ENCODE measurements around the gene TGFBR3. TPM values are rescaled to one million over a fixed set of nuclear protein-coding genes. Genes with fewer than 3 reads are reported as not detected.

TGFBR3 gene
- total RNA-seq, 1 experiment from 2014 or later = 3.1 TPM

DNA sequence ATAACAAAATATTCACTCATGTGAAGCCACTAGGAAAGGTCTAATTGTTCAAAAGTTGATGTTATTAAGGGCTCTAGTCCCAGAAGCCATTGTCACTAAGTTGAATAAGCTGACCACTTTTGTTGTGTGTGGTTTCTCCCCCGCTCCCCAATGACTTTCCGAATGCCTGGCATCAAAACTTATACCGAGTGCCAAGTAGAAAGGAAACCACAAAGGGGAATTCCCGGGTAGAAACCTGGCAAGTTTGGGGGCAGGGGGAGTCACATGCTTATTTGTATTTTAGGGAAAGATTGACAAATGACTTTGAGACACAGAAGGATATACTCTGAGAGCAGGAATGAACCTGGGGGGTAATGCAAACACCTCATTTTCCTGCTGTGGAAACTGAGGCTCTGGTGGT lies 154.1 kb downstream of the TGFBR3 start:
- Histone ChIP-seq H3K27ac (ENCODE audit: low read depth, low read length, poor library complexity, severe bottlenecking) (no peak overlapping the region), H3K36me3 (ENCODE audit: insufficient read depth, low read length, poor library complexity, severe bottlenecking) (no peaks in the 10 kb centered on the region), H3K4me1 (ENCODE audit: insufficient read depth, low read length, poor library complexity, severe bottlenecking) (peaks cover 6% of the 10 kb centered on the region), H3K27me3 (replicated peaks; ENCODE audit: insufficient read depth, low read depth, low read length, poor library complexity) (no peaks in the 10 kb centered on the region), H3K4me3 (ENCODE audit: low read depth, low read length, poor library complexity, severe bottlenecking) (no peak overlapping the region), H3K9me3 (ENCODE audit: low read depth, low read length, poor library complexity, severe bottlenecking) (no peaks in the 10 kb centered on the region)
- BruUV-seq (replicated peaks) = no TSS peak
- POLR2A ChIA-PET (ENCODE audit: low non-redundant PET) = no interaction called here
- DNase-seq (ENCODE audit: low spot score) = no peak
- intact Hi-C loops (cut with micrococcal nuclease; ENCODE audit: unreplicated experiment) = no loop called here
- TF ChIP-seq, protein P1, sequence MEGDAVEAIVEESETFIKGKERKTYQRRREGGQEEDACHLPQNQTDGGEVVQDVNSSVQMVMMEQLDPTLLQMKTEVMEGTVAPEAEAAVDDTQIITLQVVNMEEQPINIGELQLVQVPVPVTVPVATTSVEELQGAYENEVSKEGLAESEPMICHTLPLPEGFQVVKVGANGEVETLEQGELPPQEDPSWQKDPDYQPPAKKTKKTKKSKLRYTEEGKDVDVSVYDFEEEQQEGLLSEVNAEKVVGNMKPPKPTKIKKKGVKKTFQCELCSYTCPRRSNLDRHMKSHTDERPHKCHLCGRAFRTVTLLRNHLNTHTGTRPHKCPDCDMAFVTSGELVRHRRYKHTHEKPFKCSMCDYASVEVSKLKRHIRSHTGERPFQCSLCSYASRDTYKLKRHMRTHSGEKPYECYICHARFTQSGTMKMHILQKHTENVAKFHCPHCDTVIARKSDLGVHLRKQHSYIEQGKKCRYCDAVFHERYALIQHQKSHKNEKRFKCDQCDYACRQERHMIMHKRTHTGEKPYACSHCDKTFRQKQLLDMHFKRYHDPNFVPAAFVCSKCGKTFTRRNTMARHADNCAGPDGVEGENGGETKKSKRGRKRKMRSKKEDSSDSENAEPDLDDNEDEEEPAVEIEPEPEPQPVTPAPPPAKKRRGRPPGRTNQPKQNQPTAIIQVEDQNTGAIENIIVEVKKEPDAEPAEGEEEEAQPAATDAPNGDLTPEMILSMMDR (conservative IDR thresholded peaks at IDR 0.05; ENCODE audit: low read depth, low read length) = no peak
- TF ChIP-seq EZH2 (IDR thresholded peaks at IDR 0.05; ENCODE audit: borderline replicate concordance, low read depth, low read length, poor library complexity, severe bottlenecking) = no peak
- CTCF ChIA-PET = no interaction called here

DNA sequence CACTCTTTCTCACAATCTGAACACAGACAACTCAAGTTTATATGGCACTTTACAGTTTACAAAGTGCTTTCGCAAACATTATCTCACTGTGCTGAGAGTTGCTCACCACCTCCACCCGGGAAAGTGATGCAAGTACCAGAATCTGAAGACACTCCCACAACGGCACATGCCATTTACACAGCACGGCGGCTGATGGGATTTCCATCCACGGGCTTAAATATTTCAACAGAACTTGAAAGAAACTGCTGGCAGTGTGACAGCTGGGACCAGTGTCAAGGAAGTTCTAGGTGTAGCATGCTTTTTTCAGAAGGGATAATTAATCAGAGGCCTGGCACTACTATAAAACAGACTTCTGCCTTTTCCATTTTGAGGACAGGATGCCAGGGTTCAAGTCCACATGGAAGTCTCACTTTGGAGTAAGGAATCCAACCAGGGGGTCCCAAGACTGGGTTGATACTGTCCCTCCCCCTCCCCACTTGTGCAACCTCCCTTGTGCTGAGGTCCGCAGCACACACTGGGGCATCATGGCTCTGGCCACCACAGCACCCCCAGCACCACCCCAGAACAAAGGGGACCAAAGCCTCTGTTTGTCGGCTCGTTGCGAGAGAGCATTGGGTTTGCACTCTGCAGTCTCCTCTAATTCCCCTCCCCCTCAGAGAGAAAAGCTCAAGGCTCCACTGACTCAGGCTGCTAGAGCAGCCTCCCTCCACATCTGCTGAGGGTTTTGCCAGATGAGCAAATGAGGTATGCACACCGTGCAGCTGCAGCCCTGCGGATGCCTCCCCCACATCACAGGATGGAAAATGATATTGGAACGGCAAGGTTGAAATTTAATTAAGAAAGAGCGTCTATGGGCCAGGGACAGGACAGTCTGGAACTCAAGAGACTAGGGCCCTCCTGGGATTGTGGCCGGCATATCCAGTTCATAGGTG lies 154.9 kb downstream of the TGFBR3 start:
- no peak for TF ChIP-seq EZH2 (IDR thresholded peaks at IDR 0.05; ENCODE audit: borderline replicate concordance, low read depth, low read length, poor library complexity, severe bottlenecking)
- TF ChIP-seq, protein P1 (conservative IDR thresholded peaks at IDR 0.05; ENCODE audit: low read depth, low read length) = no peak
- Histone ChIP-seq H3K9me3 (ENCODE audit: low read depth, low read length, poor library complexity, severe bottlenecking) (no peaks in the 10 kb centered on the region), H3K4me1 (ENCODE audit: insufficient read depth, low read length, poor library complexity, severe bottlenecking) (peaks cover 6% of the 10 kb centered on the region), H3K27me3 (replicated peaks; ENCODE audit: insufficient read depth, low read depth, low read length, poor library complexity) (no peaks in the 10 kb centered on the region), H3K27ac (ENCODE audit: low read depth, low read length, poor library complexity, severe bottlenecking) (no peak overlapping the region), H3K36me3 (ENCODE audit: insufficient read depth, low read length, poor library complexity, severe bottlenecking) (no peaks in the 10 kb centered on the region), H3K4me3 (ENCODE audit: low read depth, low read length, poor library complexity, severe bottlenecking) (no peak overlapping the region)
- DNase-seq (ENCODE audit: low spot score) = peak; percentile 27
- BruUV-seq (replicated peaks) = no TSS peak
- ChIA-PET CTCF (no interaction called here), POLR2A (ENCODE audit: low non-redundant PET) (no interaction called here)
- intact Hi-C loops (cut with micrococcal nuclease; ENCODE audit: unreplicated experiment) = no loop called here

DNA sequence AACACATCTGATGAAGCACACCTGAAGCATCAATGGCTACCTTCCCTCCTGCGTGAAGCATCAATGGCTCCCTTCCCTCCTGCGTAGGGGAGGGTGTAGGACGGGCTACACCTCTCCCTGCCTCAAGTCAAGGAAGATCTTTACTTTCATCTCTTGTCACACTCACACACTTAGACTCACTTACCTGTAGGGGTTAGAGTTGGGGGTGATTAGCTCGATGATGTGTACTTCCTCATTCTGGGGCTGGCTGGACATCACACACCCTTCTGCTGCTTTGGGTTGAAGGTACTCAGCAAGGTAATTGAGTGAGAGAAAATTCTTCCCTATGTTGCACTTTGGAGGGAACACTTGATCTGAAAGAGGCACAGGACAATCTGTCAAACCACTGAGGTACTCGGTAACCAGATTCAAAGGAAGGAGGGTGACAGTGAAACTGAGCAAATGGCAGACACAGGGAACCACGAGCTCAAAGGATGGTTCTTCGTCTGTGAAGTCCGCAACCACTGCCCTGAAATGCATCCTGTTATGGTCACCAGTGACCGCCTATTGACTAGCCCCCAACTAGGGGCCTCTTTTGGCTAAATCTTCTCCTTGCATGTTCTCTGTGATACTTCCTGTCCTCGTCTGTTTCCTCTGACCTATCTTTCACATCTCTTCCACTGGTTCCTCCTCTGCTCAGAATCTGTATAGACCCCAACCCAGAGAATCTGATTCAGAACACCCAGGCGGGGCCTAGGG lies 156.2 kb downstream of the TGFBR3 start:
- POLR2A ChIA-PET (ENCODE audit: low non-redundant PET) = no interaction called here
- Histone ChIP-seq H3K36me3 (ENCODE audit: insufficient read depth, low read length, poor library complexity, severe bottlenecking) (no peaks in the 10 kb centered on the region), H3K4me3 (ENCODE audit: low read depth, low read length, poor library complexity, severe bottlenecking) (no peak overlapping the region), H3K4me1 (ENCODE audit: insufficient read depth, low read length, poor library complexity, severe bottlenecking) (peaks cover 6% of the 10 kb centered on the region), H3K27ac (ENCODE audit: low read depth, low read length, poor library complexity, severe bottlenecking) (no peak overlapping the region), H3K27me3 (replicated peaks; ENCODE audit: insufficient read depth, low read depth, low read length, poor library complexity) (no peaks in the 10 kb centered on the region), H3K9me3 (ENCODE audit: low read depth, low read length, poor library complexity, severe bottlenecking) (no peaks in the 10 kb centered on the region)
- TF ChIP-seq, protein P1 (conservative IDR thresholded peaks at IDR 0.05; ENCODE audit: low read depth, low read length) = no peak
- intact Hi-C loops (cut with micrococcal nuclease; ENCODE audit: unreplicated experiment) = no loop called here
- CTCF ChIA-PET = no interaction called here
- BruUV-seq (replicated peaks) = no TSS peak
- DNase-seq (ENCODE audit: low spot score) = no peak

Data from A673 (cell line).